Activated CD4-positive, alpha-beta memory T cell treated with anti-CD3 and anti-CD28 coated beads for 36 hours (primary cell): ENCODE measurements around the gene WNT8A. TPM values are rescaled to one million over a fixed set of nuclear protein-coding genes. Genes with fewer than 3 reads are reported as not detected.
"Not testable (repeated sequence)": the region's sequence is repeated elsewhere in the genome, so short reads cannot be mapped to it uniquely, and the experiment has no call there.

ENCODE experiments used
- CTCF ChIA-PET: fragments of 350-600 bp; sonication (Branson Sonifier 250); formaldehyde crosslinking; loops from one replicate; lab custom pipeline; 2021; ENCODE audit warnings: antibody characterized with exemption, inconsistent platforms; lab: Charles Lee
- POLR2A ChIA-PET: fragments of 350-600 bp; sonication (Branson Sonifier 250); formaldehyde crosslinking; loops from one replicate; lab custom pipeline; 2021; ENCODE audit warnings: antibody characterized with exemption; lab: Charles Lee
- DNase-seq: peaks from one replicate; pipeline ENCODE4 v3.0.0-alpha.2; 2020
- H3K27ac Mint-ChIP-seq: one replicate; pipeline ENCODE4 v1.8.0; 2021; ENCODE audit warnings: mixed read lengths
- H3K27me3 Mint-ChIP-seq: one replicate; pipeline ENCODE4 v1.8.0; 2021; ENCODE audit warnings: mixed read lengths
- H3K36me3 Mint-ChIP-seq: one replicate; pipeline ENCODE4 v1.8.0; 2021; ENCODE audit warnings: mixed read lengths
- H3K4me1 Mint-ChIP-seq: one replicate; pipeline ENCODE4 v1.8.0; 2021; ENCODE audit warnings: low read depth, mixed read lengths
- H3K4me3 Mint-ChIP-seq: one replicate; pipeline ENCODE4 v1.8.0; 2021; ENCODE audit warnings: mild to moderate bottlenecking, mixed read lengths
- H3K9me3 Mint-ChIP-seq: one replicate; pipeline ENCODE4 v1.8.0; 2021; ENCODE audit warnings: mixed read lengths
- intact Hi-C: fragments of 100-400 bp; cut with micrococcal nuclease; formaldehyde crosslinking; loops from one replicate; pipeline ENCODE4 v1.15.1; 2023
- total RNA-seq, 2 experiments: library from RNA; stranded (reverse); gene quantifications; one replicate each; pipeline ENCODE4 v1.2.3, GENCODE V29; 2021

WNT8A gene
- total RNA-seq, 2 experiments from 2014 or later: not detected

GRCh38 chr5:138054847-138055558 is 28.8 kb upstream of the WNT8A start:
- CTCF ChIA-PET: interaction anchor here (1.2 to 2.3 kb wide), 2 partner anchors 14 kb away, joined by 3 to 19 read pairs; no protein-coding TSS in a partner anchor
- POLR2A ChIA-PET: no interaction called here

DNA sequence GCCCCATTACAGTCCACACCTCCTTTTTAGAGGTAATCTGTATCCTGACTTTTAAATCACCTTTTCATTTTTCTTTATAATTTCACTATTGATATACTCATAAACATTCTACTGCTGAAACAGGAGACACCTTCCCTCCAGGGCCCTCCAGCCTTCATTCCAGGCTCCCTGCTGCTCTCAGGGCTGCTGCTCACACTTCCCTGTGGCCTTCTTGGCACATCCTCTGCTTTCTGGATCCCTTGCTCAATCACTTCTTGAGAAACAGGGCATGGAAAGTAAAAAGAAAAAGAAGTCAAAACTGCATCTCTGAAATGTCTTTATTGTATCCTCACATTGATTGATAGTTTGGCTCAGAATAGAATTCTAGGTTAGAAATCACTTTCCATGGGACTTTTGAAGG is 19.3 kb upstream of the WNT8A start:
- Mint-ChIP-seq H3K27ac (no peak overlapping the region), H3K36me3 (no peaks in the 10 kb centered on the region), H3K4me1 (peaks cover 4% of the 10 kb centered on the region), H3K27me3 (no peaks in the 10 kb centered on the region), H3K4me3 (no peak overlapping the region), H3K9me3 (no peaks in the 10 kb centered on the region)
- ChIA-PET CTCF (interaction anchor here (0.7 to 7.5 kb wide), 9 partner anchors 14 to 435 kb away, joined by 3 to 205 read pairs (median 3); partner anchors contain the start of gene FAM13B), POLR2A (no interaction called here)
- DNase-seq: no peak
- intact Hi-C loops: no loop called here

More at GRCh38 chr5:138054847-138055558, 28.8 kb upstream of the WNT8A start:
- no peaks in the 10 kb centered on the region for H3K36me3 Mint-ChIP-seq
- no peaks in the 10 kb centered on the region for H3K9me3 Mint-ChIP-seq
- no peak overlapping the region for H3K27ac Mint-ChIP-seq
- H3K27me3 Mint-ChIP-seq: no peaks in the 10 kb centered on the region
- DNase-seq: no peak
- intact Hi-C loops: no loop called here
- H3K4me3 Mint-ChIP-seq: no peak overlapping the region
- H3K4me1 Mint-ChIP-seq: peaks cover 17% of the 10 kb centered on the region

GRCh38 chr5:138065102-138065501 is 18.7 kb upstream of the WNT8A start:
- Mint-ChIP-seq H3K4me3 (no peak overlapping the region), H3K27me3 (no peaks in the 10 kb centered on the region), H3K9me3 (no peaks in the 10 kb centered on the region), H3K27ac (no peak overlapping the region), H3K4me1 (peaks cover 4% of the 10 kb centered on the region), H3K36me3 (no peaks in the 10 kb centered on the region)
- ChIA-PET POLR2A (no interaction called here), CTCF (interaction anchor here (0.7 to 7.5 kb wide), 9 partner anchors 13 to 286 kb away, joined by 3 to 205 read pairs (median 3); partner anchors contain the start of gene FAM13B)
- intact Hi-C loops: no loop called here
- DNase-seq: peak; percentile 15

DNA sequence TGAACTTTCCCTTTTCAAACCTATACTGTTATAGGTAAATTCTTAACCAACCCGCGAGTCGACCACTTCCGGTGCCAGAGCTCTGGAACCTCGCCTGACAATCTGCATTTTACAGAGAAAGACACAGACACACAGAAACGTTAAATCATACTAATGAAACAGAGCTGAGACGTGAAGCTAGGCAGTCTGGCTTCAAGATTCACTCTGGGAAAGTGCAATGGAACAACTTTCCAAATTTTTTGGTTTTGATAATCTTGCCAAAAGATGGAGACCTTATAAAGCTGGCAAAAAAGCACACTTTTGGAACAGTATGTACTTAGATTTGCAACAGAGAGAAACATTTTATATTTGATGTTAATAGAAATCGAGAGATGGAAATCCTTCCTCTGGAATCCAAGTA is 15.9 kb upstream of the WNT8A start:
- CTCF ChIA-PET: interaction anchor here (0.6 to 7.5 kb wide), 11 partner anchors 10 to 1155 kb away, joined by 3 to 205 read pairs (median 4); partner anchors contain the start of gene FAM13B
- no peak overlapping the region for H3K4me3 Mint-ChIP-seq
- no peaks in the 10 kb centered on the region for H3K27me3 Mint-ChIP-seq
- H3K27ac Mint-ChIP-seq: no peak overlapping the region
- H3K36me3 Mint-ChIP-seq: no peaks in the 10 kb centered on the region
- POLR2A ChIA-PET: interaction anchor here (1.4 kb wide), 1 partner anchor 34 kb away, joined by 5 read pairs; no protein-coding TSS in a partner anchor
- no peaks in the 10 kb centered on the region for H3K9me3 Mint-ChIP-seq
- intact Hi-C loops: loop anchor here (1.0 to 2.0 kb wide), 3 partner anchors 32 to 439 kb away; no protein-coding TSS in a partner anchor
- H3K4me1 Mint-ChIP-seq: peaks cover 4% of the 10 kb centered on the region
- no peak for DNase-seq

DNA sequence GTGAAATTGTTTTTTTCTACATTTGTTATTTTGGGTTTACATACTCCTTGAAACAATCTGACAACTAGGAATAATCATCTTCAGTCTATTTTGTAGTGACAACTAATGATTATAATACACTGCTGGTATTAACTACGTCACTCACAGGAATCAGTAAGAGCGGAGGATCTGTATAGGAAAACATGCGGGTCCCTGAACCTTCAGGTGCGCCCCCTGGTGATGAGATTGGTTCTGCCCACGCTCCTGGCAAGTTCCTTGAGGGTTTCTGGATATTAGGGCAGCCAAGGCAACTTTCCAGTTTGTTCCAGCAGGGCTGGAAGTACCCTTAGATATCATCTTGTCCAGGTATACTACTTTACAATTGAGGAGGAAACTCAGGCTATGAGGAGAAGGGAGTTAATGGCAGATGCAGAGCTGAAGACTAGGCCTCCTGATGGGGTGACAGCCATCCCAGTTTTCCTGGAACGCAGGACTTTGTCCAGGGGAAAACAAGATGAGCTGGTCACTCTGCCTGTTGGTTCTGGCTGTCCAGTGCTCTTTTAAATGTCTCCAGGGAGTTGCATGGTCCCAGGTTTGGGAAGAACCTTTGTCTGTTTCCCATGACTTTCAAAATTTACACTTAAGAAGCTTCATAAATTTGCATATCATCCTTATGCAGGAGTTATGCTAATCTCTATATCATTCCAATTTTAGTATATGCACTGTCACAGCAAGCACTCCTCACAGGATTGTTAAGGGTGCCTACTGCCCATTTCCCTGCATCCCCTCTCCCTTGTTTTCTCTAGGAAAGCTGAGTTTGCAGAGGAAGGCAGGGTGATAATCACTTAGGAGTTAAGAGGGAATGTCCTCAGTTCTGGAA is 14.9 kb upstream of the WNT8A start:
- Mint-ChIP-seq H3K4me3 (no peak overlapping the region), H3K27me3 (no peaks in the 10 kb centered on the region), H3K27ac (no peak overlapping the region), H3K36me3 (no peaks in the 10 kb centered on the region), H3K9me3 (no peaks in the 10 kb centered on the region), H3K4me1 (peaks cover 4% of the 10 kb centered on the region)
- DNase-seq: peak; percentile 82
- POLR2A ChIA-PET: interaction anchor here (0.8 to 1.4 kb wide), 2 partner anchors 35 to 402 kb away, joined by 3 to 5 read pairs; no protein-coding TSS in a partner anchor
- CTCF ChIA-PET: interaction anchor here (0.6 to 7.5 kb wide), 31 partner anchors 9 to 439 kb away, joined by 3 to 205 read pairs (median 3); partner anchors contain the start of genes FAM13B and PKD2L2
- intact Hi-C loops: loop anchor here (1.0 to 2.0 kb wide), 3 partner anchors 33 to 440 kb away; no protein-coding TSS in a partner anchor

DNA sequence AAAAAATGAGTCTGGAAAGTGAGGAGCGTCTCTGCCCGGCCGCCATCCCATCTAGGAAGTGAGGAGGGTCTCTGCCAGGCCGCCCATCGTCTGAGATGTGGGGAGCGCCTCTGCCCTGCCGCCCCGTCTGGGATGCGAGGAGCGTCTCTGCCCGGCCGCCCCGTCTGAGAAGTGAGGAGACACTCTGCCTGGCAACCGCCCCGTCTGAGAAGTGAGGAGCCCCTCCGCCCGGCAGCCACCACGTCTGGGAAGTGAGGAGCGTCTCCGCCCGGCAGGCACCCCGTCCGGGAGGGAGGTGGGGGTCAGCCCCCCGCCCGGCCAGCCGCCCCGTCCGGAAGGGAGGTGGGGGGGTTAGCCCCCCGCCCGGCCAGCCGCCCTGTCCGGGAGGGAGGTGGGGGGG is 13.8 kb upstream of the WNT8A start:
- H3K27ac Mint-ChIP-seq, DNase-seq, H3K4me1 Mint-ChIP-seq, H3K36me3 Mint-ChIP-seq, H3K9me3 Mint-ChIP-seq, H3K4me3 Mint-ChIP-seq, intact Hi-C loops, H3K27me3 Mint-ChIP-seq: not testable (repeated sequence)
- ChIA-PET CTCF (interaction anchor here (0.9 to 7.5 kb wide), 12 partner anchors 8 to 291 kb away, joined by 3 to 205 read pairs (median 10); partner anchors contain the start of gene FAM13B), POLR2A (interaction anchor here (0.8 kb wide), 1 partner anchor 403 kb away, joined by 3 read pairs; no protein-coding TSS in a partner anchor)

- Mint-ChIP-seq H3K9me3 (no peaks in the 10 kb centered on the region), H3K27ac (no peak overlapping the region), H3K36me3 (no peaks in the 10 kb centered on the region), H3K27me3 (no peaks in the 10 kb centered on the region), H3K4me1 (peaks cover 13% of the 10 kb centered on the region), H3K4me3 (no peak overlapping the region)
- intact Hi-C loops: loop anchor here (1.0 kb wide), 1 partner anchor 56 kb away; no protein-coding TSS in a partner anchor
- ChIA-PET POLR2A (no interaction called here), CTCF (interaction anchor here (0.6 to 7.3 kb wide), 26 partner anchors 10 to 994 kb away, joined by 3 to 90 read pairs (median 6); partner anchors contain the start of genes CDC23, FAM13B and NME5)
- DNase-seq: peak; percentile 67
These were observed 6.7 kb upstream of the WNT8A start for GRCh38 chr5:138077064-138077696.

DNA sequence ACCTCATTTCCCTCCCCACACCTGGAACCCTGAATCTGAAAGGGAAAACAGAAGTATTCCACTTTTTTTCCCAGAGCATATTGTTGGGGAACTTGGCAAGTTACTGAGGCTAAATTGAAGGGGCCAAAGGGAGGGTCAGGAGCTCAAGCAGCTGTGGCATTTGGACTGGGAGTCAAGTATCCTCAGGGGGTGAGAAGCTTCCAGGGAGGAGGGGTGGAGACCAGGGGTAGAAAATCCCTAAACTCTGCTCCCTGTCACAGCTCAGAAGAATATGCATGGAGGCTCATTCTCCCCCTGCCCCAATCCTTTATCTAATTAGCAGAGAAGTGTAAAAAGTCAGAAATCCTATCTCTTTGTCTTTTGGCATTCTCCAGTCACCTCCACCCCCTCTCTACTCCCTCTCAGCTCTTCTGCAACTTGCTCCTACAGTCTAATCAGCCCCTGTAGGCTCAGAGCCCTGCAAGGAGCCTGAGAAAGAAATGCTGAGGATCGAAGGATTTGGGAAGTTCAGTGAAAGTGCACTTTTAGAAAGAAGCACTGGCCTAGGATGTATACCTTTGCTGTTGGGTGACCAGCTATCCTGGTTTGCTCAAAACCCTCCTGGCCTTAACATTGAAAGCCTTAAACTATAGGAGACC is 5.7 kb upstream of the WNT8A start:
- CTCF ChIA-PET: interaction anchor here (0.6 to 7.3 kb wide), 20 partner anchors 11 to 468 kb away, joined by 3 to 90 read pairs (median 6); partner anchors contain the start of genes FAM13B and NME5
- Mint-ChIP-seq H3K27me3 (no peaks in the 10 kb centered on the region), H3K9me3 (no peaks in the 10 kb centered on the region), H3K27ac (no peak overlapping the region), H3K4me1 (peaks cover 13% of the 10 kb centered on the region), H3K4me3 (no peak overlapping the region), H3K36me3 (no peaks in the 10 kb centered on the region)
- intact Hi-C loops: no loop called here
- no peak for DNase-seq
- POLR2A ChIA-PET: no interaction called here

DNA sequence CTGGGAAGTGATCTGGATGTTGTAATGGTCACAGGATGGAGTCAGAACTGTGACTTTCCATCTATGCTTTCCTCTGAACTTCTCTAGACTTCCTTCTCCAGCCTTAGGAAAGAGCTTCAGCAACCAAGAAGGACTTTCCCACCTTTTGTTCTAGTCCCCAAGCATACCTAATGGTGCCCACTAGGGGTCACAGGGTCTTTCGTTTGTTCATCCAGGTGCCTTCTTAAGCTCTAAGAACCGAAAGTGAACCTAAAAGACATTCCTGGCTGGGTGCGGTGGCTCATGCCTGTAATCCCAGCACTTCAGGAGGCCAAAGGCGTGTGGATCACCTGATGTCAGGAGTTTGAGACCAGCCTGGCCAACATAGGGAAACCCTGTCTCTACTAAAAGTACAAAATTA is 1.8 kb upstream of the WNT8A start:
- ChIA-PET CTCF (interaction anchor here (0.6 to 7.3 kb wide), 7 partner anchors 13 to 303 kb away, joined by 3 to 49 read pairs (median 6); partner anchors contain the start of gene FAM13B), POLR2A (no interaction called here)
- no peak for DNase-seq
- peaks cover 13% of the 10 kb centered on the region for H3K4me1 Mint-ChIP-seq
- intact Hi-C loops: no loop called here
- no peak overlapping the region for H3K4me3 Mint-ChIP-seq
- no peaks in the 10 kb centered on the region for H3K27me3 Mint-ChIP-seq
- no peaks in the 10 kb centered on the region for H3K36me3 Mint-ChIP-seq
- H3K27ac Mint-ChIP-seq: peak overlapping the region; percentile 70
- no peaks in the 10 kb centered on the region for H3K9me3 Mint-ChIP-seq

DNA sequence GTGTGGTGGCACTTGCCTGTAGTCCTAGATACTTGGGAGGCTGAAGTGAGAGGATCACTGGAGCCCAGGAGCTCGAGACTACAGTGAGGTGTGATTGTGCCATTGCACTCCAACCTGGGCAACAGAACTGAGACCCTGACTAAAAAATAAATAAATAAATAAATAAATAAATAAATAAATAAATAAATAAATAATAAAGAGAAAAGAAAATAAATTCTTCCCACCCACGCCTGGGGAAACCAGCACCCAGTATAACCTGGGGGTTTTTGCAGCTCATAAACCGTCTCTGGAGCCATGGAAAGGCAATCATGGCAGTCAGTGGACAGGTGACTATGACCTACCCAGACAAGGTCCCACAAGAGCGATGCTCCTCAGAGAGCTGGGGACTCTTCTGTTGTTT is 7.9 kb downstream of the WNT8A start:
- H3K4me1 Mint-ChIP-seq: peaks cover 6% of the 10 kb centered on the region
- ChIA-PET POLR2A (no interaction called here), CTCF (interaction anchor here (1.4 to 2.1 kb wide), 2 partner anchors 15 to 26 kb away, joined by 3 to 10 read pairs; no protein-coding TSS in a partner anchor)
- no peaks in the 10 kb centered on the region for H3K36me3 Mint-ChIP-seq
- no peak overlapping the region for H3K27ac Mint-ChIP-seq
- no peaks in the 10 kb centered on the region for H3K27me3 Mint-ChIP-seq
- no peak for DNase-seq
- no peak overlapping the region for H3K4me3 Mint-ChIP-seq
- no peaks in the 10 kb centered on the region for H3K9me3 Mint-ChIP-seq
- intact Hi-C loops: no loop called here

DNA sequence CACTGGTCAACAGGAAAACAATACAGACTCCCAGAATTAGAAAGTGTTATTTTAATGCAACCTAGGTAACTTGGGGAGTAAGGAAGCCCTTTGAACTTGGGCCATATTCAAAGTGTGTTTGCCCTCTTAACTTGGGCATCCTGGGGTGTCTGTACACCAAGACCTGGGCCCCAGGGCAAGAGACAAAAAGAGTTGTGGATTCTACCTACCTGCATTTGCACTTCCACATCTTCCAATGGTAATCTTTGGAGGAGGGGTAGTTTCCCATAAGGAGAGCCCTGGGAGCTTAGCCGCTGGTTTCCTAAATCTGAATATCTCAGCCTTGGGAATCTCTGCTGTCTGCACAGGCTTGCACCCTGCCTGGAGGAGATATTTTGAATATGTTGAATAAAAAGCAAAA is 8.5 kb downstream of the WNT8A start:
- Mint-ChIP-seq H3K4me3 (no peak overlapping the region), H3K9me3 (no peaks in the 10 kb centered on the region), H3K4me1 (peaks cover 6% of the 10 kb centered on the region), H3K27me3 (no peaks in the 10 kb centered on the region), H3K27ac (no peak overlapping the region), H3K36me3 (no peaks in the 10 kb centered on the region)
- CTCF ChIA-PET: no interaction called here
- intact Hi-C loops: no loop called here
- DNase-seq: no peak
- POLR2A ChIA-PET: no interaction called here
